ENCODE data around the gene RAP1GDS1. TPM values are rescaled to one million over a fixed set of nuclear protein-coding genes. Genes with fewer than 3 reads are reported as not detected.
A peak's percentile ranks its signal among the peaks of the same experiment; 100 is the strongest.

The RAP1GDS1 gene
- polyA plus RNA-seq, 1 of the 3 experiments (the other 2 are of a cell fraction): 25.6 TPM

GRCh38 chr4:98293104-98293887 is 32.1 kb downstream of the RAP1GDS1 start:
- Histone ChIP-seq H3K27ac (ENCODE audit: low read depth in 2 of 2, low read length in 1 of 2) (peak overlapping the region; percentile 1 to 53; a peak in 1 of 4 replicates), H3K9me3 (no peaks in the 10 kb centered on the region), H3K36me3 (replicated peaks in 1 of 2; ENCODE audit: control insufficient read depth in 1 of 2, insufficient read depth in 2 of 2, low read length in 1 of 2) (peaks cover 24 to 29% of the 10 kb centered on the region in 2 experiments), H3K9ac (no peak overlapping the region), H3K4me1 (ENCODE audit: control insufficient read depth in 1 of 2, insufficient read depth in 2 of 2, low read depth in 1 of 2, low read length in 1 of 2) (peaks cover 0 to 8% of the 10 kb centered on the region in 2 experiments; a peak in 2 of 4 replicates), H2AFZ (ENCODE audit: low read depth) (no peak overlapping the region), H3K9me2 (no peaks in the 10 kb centered on the region), H3K79me2 (ENCODE audit: insufficient read depth) (peaks cover 76% of the 10 kb centered on the region), H3K27me3 (ENCODE audit: insufficient read depth) (no peaks in the 10 kb centered on the region), H3K4me2 (peak overlapping the region; percentile 14; the same call in 1 of the 2 replicates), H4K20me1 (ENCODE audit: insufficient read depth) (no peaks in the 10 kb centered on the region), H3F3A (replicated peaks; ENCODE audit: insufficient read depth) (no peaks in the 10 kb centered on the region), H3K4me3 (ENCODE audit: low read depth in 2 of 2, low read length in 1 of 2) (no peak overlapping the region)
- 91% methylated on average over 4 of the region's 4 CpGs for WGBS (ENCODE audit: low lambda C conversion rate)
- POLR2A ChIA-PET: interaction anchor here (1.2 kb wide), 1 partner anchor 33 kb away, joined by 4 read pairs; the partner anchor contains the start of gene RAP1GDS1
- no peak for DNase-seq
- TF ChIP-seq CHD2 (IDR thresholded peaks at IDR 0.05; ENCODE audit: low read length, partially characterized antibody): no peak
- TF ChIP-seq MAX (IDR thresholded peaks at IDR 0.05; ENCODE audit: low read depth): no peak
- no peak for TF ChIP-seq GABPA (IDR thresholded peaks at IDR 0.05; ENCODE audit: low read depth)
- TF ChIP-seq TCF12 (IDR thresholded peaks at IDR 0.05): no peak
- no peak for TF ChIP-seq POLR2AphosphoS5 (IDR thresholded peaks at IDR 0.05; ENCODE audit: low read depth, low read length)
- TF ChIP-seq RAD21 (IDR thresholded peaks at IDR 0.05; ENCODE audit: low read length): no peak
- CTCF ChIA-PET: no interaction called here

GRCh38 chr4:98298022-98298421 is 36.8 kb downstream of the RAP1GDS1 start:
- TF ChIP-seq POLR2AphosphoS5 (IDR thresholded peaks at IDR 0.05; ENCODE audit: low read depth, low read length) (no peak), ZBTB33 (IDR thresholded peaks at IDR 0.05; ENCODE audit: borderline replicate concordance, low read depth) (no peak), SMC3 (IDR thresholded peaks at IDR 0.05; ENCODE audit: low read depth, low read length) (no peak), MAX (IDR thresholded peaks at IDR 0.05; ENCODE audit: low read depth) (no peak), NRF1 (IDR thresholded peaks at IDR 0.05; ENCODE audit: low read depth, low read length) (no peak), EZH2phosphoT487 (IDR thresholded peaks at IDR 0.05; ENCODE audit: borderline replicate concordance, low read depth) (no peak), RFX5 (IDR thresholded peaks at IDR 0.05; ENCODE audit: low read length) (no peak), USF1 (IDR thresholded peaks at IDR 0.05; ENCODE audit: borderline replicate concordance, low read depth) (no peak), RCOR1 (IDR thresholded peaks at IDR 0.05; ENCODE audit: low read length) (no peak), MEF2A (IDR thresholded peaks at IDR 0.05; ENCODE audit: borderline replicate concordance, low read depth) (no peak), IRF3 (IDR thresholded peaks at IDR 0.05; ENCODE audit: low read depth, low read length) (no peak)
- Histone ChIP-seq H3K4me3 (ENCODE audit: low read depth in 2 of 2, low read length in 1 of 2) (no peak overlapping the region), H3K9me2 (no peaks in the 10 kb centered on the region), H3F3A (replicated peaks; ENCODE audit: insufficient read depth) (no peaks in the 10 kb centered on the region), H3K79me2 (ENCODE audit: insufficient read depth) (peaks cover 57% of the 10 kb centered on the region), H4K20me1 (ENCODE audit: insufficient read depth) (no peaks in the 10 kb centered on the region), H2AFZ (ENCODE audit: low read depth) (no peak overlapping the region), H3K9ac (no peak overlapping the region), H3K36me3 (replicated peaks in 1 of 2; ENCODE audit: control insufficient read depth in 1 of 2, insufficient read depth in 2 of 2, low read length in 1 of 2) (peaks cover 24 to 32% of the 10 kb centered on the region in 2 experiments), H3K9me3 (no peaks in the 10 kb centered on the region), H3K27me3 (ENCODE audit: insufficient read depth) (no peaks in the 10 kb centered on the region), H3K4me1 (ENCODE audit: control insufficient read depth in 1 of 2, insufficient read depth in 2 of 2, low read depth in 1 of 2, low read length in 1 of 2) (peaks cover 0 to 3% of the 10 kb centered on the region in 2 experiments; a peak in 2 of 4 replicates), H3K27ac (ENCODE audit: low read depth in 2 of 2, low read length in 1 of 2) (no peak overlapping the region), H3K4me2 (no peak overlapping the region)
- POLR2A ChIA-PET: no interaction called here
- no peak for DNase-seq
- CTCF ChIA-PET: no interaction called here
- 95% methylated on average over 2 of the region's 2 CpGs for WGBS (ENCODE audit: low lambda C conversion rate)
